Endothelial cell (in vitro differentiated cells): ENCODE data around the gene THNSL1. TPM values are rescaled to one million over a fixed set of nuclear protein-coding genes. Genes with fewer than 3 reads are reported as not detected.
"Not testable (repeated sequence)": the region's sequence is repeated elsewhere in the genome, so short reads cannot be mapped to it uniquely, and the experiment has no call there.

ENCODE experiments used
- DNase-seq: peaks from one replicate; pipeline ENCODE4 v3.0.0; 2021; ENCODE audit warnings: low spot score
- H3K27ac Mint-ChIP-seq: one replicate; pipeline ENCODE4 v1.8.0; 2021; ENCODE audit warnings: mixed read lengths, inconsistent platforms; ENCODE audit not compliant: unreplicated experiment
- H3K27me3 Mint-ChIP-seq: one replicate; pipeline ENCODE4 v1.8.0; 2021; ENCODE audit warnings: mild to moderate bottlenecking, moderate library complexity, mixed read lengths, inconsistent platforms; ENCODE audit not compliant: unreplicated experiment
- H3K36me3 Mint-ChIP-seq: one replicate; pipeline ENCODE4 v1.8.0; 2021; ENCODE audit warnings: mild to moderate bottlenecking, low read depth, mixed read lengths, inconsistent platforms; ENCODE audit not compliant: unreplicated experiment
- H3K4me1 Mint-ChIP-seq: one replicate; pipeline ENCODE4 v1.8.0; 2021; ENCODE audit warnings: mild to moderate bottlenecking, mixed read lengths, inconsistent platforms; ENCODE audit not compliant: unreplicated experiment
- H3K4me3 Mint-ChIP-seq: one replicate; pipeline ENCODE4 v1.8.0; 2021; ENCODE audit warnings: mild to moderate bottlenecking, mixed read lengths, inconsistent platforms; ENCODE audit not compliant: unreplicated experiment
- H3K9me3 Mint-ChIP-seq: one replicate; pipeline ENCODE4 v1.8.0; 2021; ENCODE audit warnings: mixed read lengths, inconsistent platforms; ENCODE audit not compliant: unreplicated experiment
- total RNA-seq: library from RNA; stranded (reverse); fragmentation: NEBNext Ultra II Directional; extraction: Animal tissue kit (Norgen Biotek cat#: 25700); gene quantifications from one replicate; pipeline ENCODE4 v1.2.1, GENCODE V29; 2021; ENCODE audit not compliant: unreplicated experiment
- TF ChIP-seq, protein P1 (sequence below): fragments of 200-600 bp; sonication (generic); IDR thresholded peaks from one replicate; pipeline ENCODE4 v1.5.0; 2021; ENCODE audit warnings: antibody characterized with exemption; ENCODE audit not compliant: unreplicated experiment

Gene THNSL1
- total RNA-seq, 1 donor from 2014 or later, result 3.6 TPM

DNA sequence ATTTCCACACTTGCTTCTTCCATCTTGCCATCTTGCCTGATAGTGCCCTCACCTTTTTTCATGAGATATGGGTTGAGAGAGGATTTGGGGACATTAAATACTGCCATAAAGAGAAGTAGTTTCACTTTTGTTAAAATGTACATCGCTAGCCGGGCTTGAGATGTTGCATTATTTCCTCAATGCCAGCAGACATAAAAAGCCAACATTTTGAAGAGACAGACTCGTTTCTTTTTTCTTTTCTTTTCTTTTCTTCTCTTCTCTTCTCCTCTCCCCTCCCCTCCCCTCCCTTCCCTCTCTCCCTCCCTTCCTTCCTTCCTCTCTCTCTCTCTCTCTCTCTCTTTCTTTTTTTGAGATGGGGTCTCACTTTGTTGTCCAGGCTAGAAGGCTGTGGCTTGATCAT lies 18.4 kb upstream of the THNSL1 start:
- H3K4me1 Mint-ChIP-seq, result peaks cover 5% of the 10 kb centered on the region
- no peaks in the 10 kb centered on the region for H3K27me3 Mint-ChIP-seq
- TF ChIP-seq, protein P1, sequence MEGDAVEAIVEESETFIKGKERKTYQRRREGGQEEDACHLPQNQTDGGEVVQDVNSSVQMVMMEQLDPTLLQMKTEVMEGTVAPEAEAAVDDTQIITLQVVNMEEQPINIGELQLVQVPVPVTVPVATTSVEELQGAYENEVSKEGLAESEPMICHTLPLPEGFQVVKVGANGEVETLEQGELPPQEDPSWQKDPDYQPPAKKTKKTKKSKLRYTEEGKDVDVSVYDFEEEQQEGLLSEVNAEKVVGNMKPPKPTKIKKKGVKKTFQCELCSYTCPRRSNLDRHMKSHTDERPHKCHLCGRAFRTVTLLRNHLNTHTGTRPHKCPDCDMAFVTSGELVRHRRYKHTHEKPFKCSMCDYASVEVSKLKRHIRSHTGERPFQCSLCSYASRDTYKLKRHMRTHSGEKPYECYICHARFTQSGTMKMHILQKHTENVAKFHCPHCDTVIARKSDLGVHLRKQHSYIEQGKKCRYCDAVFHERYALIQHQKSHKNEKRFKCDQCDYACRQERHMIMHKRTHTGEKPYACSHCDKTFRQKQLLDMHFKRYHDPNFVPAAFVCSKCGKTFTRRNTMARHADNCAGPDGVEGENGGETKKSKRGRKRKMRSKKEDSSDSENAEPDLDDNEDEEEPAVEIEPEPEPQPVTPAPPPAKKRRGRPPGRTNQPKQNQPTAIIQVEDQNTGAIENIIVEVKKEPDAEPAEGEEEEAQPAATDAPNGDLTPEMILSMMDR, result no peak
- H3K4me3 Mint-ChIP-seq, result no peak overlapping the region
- H3K36me3 Mint-ChIP-seq, result no peaks in the 10 kb centered on the region
- no peak for DNase-seq
- no peak overlapping the region for H3K27ac Mint-ChIP-seq
- H3K9me3 Mint-ChIP-seq, result no peaks in the 10 kb centered on the region

DNA sequence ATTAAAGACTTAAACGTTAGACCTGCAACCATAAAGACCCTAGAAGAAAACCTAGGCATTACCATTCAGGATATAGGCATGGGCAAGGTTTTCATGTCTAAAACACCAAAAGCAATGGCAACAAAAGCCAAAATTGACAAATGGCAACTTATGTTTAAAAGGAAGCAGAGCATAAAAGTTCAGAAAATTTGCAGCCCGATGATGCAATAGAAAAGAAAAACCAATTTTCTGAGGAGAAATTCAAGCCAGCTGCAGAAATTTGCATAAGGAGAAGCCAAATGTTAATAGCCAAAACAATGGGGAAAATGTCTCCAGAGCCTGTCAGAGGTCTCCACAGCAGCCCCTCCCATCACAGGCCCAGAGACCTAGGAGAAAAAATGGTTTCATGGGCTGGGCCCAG lies 4.8 kb upstream of the THNSL1 start:
- DNase-seq, H3K27ac Mint-ChIP-seq: not testable (repeated sequence)

DNA sequence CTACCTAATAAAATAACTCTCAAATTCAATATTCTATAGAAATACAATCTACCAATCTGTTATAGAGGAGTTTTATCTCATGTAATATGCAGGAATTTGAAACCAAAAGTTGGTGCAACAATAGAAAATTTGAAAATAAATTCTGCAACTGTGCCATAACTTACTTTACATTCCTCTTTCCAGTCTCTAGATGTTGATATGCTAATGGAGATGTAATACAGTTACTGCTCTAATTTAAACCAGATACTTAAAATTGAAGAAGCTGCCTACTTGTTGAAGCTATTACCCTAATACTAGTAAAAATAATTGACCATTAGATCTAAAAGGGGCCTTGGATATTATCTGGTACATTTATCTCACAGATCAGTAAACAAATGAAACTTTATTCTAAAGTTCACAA lies 1.8 kb upstream of the THNSL1 start:
- H3K36me3 Mint-ChIP-seq, result no peaks in the 10 kb centered on the region
- peaks cover 8% of the 10 kb centered on the region for H3K27me3 Mint-ChIP-seq
- peaks cover 7% of the 10 kb centered on the region for H3K4me1 Mint-ChIP-seq
- no peak overlapping the region for H3K27ac Mint-ChIP-seq
- H3K9me3 Mint-ChIP-seq, result no peaks in the 10 kb centered on the region
- H3K4me3 Mint-ChIP-seq, result no peak overlapping the region
- TF ChIP-seq, protein P1, result no peak
- no peak for DNase-seq

More for the DNA sequence above, 4.8 kb upstream of the THNSL1 start:
- H3K27me3 Mint-ChIP-seq, H3K4me1 Mint-ChIP-seq, H3K4me3 Mint-ChIP-seq, H3K36me3 Mint-ChIP-seq, H3K9me3 Mint-ChIP-seq: not testable (repeated sequence)

DNA sequence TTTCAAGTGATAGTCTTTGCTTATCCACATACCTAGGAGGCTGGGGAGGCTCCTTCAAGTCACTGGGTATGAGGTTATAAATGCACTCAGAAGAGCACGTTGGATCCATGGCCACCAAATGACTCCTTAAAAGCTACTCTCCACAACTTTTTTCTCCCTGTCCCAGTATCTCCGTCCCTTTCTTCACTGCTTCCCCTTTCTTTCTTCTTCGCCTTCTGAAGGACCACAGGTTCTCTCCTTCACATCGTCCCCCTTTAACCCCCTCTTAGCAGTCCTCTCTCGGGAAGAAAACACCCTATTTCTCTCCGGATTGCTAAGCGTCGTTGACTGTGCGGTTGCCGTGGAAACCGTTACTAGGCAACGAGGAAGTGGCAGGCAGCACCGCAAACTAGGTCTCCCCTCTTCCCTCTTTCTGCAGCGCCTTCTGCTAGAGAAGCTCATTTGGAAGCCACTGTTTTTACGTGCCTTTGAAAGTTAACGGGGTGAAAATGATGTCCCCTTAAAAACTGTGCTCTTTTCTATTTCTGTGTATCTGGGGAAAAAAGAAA lies 510 bp upstream of the THNSL1 start, which contains the start of gene ENKUR:
Gene ENKUR, minus strand, starts transcription at position 331 of the 548 bp plus-strand sequence. Its CDS starts 222 bp downstream, at position 109.
- peaks cover 8% of the 10 kb centered on the region for H3K27me3 Mint-ChIP-seq
- H3K4me1 Mint-ChIP-seq, result peaks cover 7% of the 10 kb centered on the region
- H3K4me3 Mint-ChIP-seq, result peak within 1 kb of the TSS; percentile 91
- TF ChIP-seq, protein P1, result no peak
- H3K27ac Mint-ChIP-seq, result peak within 1 kb of the TSS; percentile 98
- DNase-seq, result peak; percentile 89
- H3K36me3 Mint-ChIP-seq, result no peaks in the 10 kb centered on the region
- H3K9me3 Mint-ChIP-seq, result no peaks in the 10 kb centered on the region

DNA sequence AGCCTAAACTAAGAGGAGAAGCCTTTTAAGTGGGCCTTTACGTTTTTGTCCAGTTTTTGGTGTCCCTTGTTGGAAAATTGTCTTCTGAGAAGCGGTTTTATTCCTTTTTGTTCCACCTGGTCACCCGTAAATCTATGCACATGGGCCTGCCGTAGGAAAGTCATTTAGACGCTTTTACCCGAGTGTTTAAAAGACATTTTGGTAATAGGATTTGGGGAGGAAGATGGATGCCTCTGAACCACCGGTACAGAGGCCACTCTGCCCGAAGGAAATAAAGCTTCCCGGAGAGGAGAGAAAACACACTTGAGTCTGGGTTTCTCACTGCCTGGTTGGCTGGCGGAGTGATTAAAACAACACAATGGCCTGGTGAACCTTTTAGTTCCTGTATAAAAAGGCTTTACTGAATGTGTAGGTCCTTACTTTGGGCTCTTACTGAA lies 760 bp downstream of the THNSL1 start:
- TF ChIP-seq, protein P1, result no peak
- no peaks in the 10 kb centered on the region for H3K36me3 Mint-ChIP-seq
- peak; percentile 11 for DNase-seq

More for the DNA sequence above, 760 bp downstream of the THNSL1 start:
- Mint-ChIP-seq H3K4me3 (peak overlapping the region; percentile 91), H3K27ac (peak overlapping the region; percentile 97), H3K27me3 (peaks cover 8% of the 10 kb centered on the region), H3K9me3 (no peaks in the 10 kb centered on the region), H3K4me1 (peaks cover 7% of the 10 kb centered on the region)
